LHCN-M2 (cell line): ENCODE data around the gene KIF5C. TPM values are rescaled to one million over a fixed set of nuclear protein-coding genes. Genes with fewer than 3 reads are reported as not detected.

Source experiments
- DNase-seq: peaks from one replicate; pipeline ENCODE4 v3.0.0-alpha.2; 2012; ENCODE audit warnings: low read depth
- total RNA-seq: library from RNA; depleted of rRNA; stranded (reverse); fragments of >200 nt; gene quantifications from 2 replicates; pipeline ENCODE4 v1.2.3, GENCODE V29; 2014

KIF5C gene
- total RNA-seq, 1 experiment from 2014 or later = 0.17 TPM

- no peak for DNase-seq
Measured at GRCh38 chr2:148924514-148925178, 49.6 kb downstream of the KIF5C start.

- peak; percentile 23 for DNase-seq
Measured at GRCh38 chr2:148926291-148926961, 51.4 kb downstream of the KIF5C start.

GRCh38 chr2:148926981-148927401, 52.0 kb downstream of the KIF5C start:
- DNase-seq = no peak

GRCh38 chr2:148928395-148928794, 53.4 kb downstream of the KIF5C start:
- no peak for DNase-seq

GRCh38 chr2:148930046-148930775, 55.2 kb downstream of the KIF5C start:
- DNase-seq = peak; percentile 77

DNA sequence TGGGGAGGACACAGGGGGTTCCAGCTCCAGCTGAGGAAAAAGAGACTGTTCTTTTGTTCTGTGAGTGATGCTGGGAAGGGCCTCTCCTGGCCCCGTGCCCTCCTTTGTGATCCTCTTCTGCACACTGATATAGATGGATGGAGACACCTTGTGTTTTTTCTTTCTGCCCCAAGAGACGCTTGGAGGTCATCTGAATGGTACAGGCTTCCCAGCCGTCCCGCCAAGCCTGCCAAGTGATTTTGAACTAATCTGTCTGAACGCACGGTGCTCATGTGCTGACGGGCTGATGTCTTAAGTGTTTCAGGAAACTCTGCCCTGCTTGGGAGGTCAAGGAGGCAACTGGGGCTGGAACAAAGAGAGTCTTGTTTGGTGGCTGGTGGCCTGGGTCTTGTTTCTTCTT, 57.5 kb downstream of the KIF5C start:
- no peak for DNase-seq

- no peak for DNase-seq
Measured at GRCh38 chr2:148933456-148933855, 58.4 kb downstream of the KIF5C start.

- no peak for DNase-seq
Measured at GRCh38 chr2:148935791-148936190, 60.8 kb downstream of the KIF5C start.

DNA sequence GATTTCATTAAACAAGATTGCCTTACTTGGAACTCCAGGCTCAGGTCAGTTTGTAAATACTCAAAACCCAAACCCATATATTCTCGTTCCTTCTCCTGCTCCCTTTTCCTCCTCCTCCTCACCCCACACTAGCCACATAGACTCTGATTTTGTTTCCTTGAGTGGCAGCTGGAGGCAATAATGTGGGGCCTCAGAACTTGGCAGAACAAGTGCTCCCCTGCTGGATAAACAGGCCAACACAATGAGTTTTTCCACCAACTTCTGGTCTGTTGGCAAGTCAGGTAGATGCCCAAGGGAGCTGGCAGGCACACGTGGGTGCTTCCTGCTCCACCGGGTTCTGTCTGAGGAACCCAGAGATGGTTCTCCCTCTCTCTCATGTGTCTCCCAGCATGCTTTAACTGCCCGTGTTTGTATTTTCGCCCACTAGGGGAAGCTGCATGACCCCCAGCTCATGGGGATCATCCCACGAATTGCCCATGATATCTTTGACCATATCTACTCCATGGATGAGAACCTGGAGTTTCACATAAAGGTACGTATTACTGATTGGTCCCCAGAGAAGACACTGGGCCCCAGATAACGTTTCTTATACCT, 61.9 kb downstream of the KIF5C start:
- no peak for DNase-seq

GRCh38 chr2:148939271-148939670, 64.2 kb downstream of the KIF5C start:
- DNase-seq = no peak

DNA sequence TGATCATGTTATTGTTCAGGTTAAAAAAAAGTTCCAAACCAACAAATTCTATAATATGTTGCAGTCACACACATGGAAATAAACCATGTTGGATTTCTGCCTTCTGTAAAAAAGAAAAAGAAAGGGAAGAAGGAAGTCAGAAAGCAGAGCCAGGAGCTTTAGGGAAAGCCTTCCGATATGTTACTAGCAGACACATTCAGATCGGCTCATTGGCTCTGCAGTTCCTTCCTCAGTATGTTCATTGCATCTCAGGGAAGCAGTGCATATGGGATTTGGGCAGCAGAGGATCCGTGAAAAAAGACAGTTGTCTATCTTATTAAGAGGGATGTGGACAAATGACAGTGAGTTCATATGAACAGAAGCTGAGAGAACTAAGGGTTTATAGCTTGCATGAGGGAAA, 68.1 kb downstream of the KIF5C start:
- DNase-seq = no peak

DNA sequence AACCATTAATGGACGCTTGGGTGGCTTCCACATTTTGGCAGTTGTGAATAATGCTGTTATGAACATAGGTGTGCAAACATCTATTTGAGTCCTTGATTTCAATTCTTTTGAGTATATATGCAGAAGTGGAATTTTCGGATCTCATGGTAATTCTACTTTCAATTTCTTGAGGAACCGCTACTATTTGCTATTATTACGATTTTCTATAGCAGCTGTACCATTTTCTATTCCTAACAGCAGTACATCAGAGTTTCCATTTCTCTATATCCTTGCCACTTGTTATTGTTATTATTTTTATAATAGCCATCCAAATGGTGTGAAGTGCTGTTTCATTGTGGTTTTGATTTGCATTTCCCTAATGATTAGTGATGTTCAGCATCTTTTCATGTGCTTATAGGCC, 69.5 kb downstream of the KIF5C start:
- no peak for DNase-seq

GRCh38 chr2:148947299-148947698, 72.3 kb downstream of the KIF5C start:
- DNase-seq = no peak

- DNase-seq = peak; percentile 39
Measured at GRCh38 chr2:148948868-148949267, 73.8 kb downstream of the KIF5C start.

DNA sequence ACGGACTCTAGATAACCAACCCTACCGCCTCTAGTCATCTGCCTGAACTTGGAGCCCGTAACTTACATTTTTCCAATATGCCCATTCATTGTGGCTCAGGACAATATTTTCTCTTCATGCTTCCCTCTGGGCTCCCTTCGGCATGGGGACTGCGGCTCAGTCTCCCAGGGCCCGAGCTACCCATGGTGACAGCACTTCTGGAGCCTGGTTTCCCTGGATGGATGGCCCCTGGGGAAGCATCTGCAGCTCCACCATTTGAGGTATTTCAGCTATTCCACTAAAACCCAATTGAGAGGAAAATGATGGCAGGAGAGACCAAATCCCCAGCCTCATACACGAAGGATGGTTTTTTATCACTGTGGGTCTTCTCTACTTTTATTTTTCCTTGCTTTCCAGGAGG, 74.3 kb downstream of the KIF5C start:
- DNase-seq = no peak

- DNase-seq = no peak
Measured at GRCh38 chr2:148952621-148953020, 77.6 kb downstream of the KIF5C start.

DNA sequence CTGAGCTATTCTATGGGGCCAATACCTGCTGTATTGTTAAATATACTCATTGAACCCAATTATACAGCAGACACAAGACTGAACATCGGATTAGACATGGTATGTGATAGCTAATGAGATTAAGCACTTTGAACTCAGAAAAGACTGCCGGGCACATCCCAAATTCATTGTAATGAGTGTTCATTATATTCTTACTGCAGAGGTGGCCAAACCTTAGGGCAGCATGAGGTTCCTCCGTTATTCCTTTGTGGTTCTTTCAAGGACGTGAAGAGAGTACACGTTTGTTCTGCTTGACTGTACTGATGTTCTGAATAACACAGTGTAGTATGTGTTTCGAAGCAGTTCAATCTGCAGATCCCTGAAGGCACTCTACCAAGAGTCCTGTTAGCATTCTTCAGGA, 78.4 kb downstream of the KIF5C start:
- DNase-seq = no peak

GRCh38 chr2:148954536-148954935, 79.5 kb downstream of the KIF5C start:
- no peak for DNase-seq

GRCh38 chr2:148955798-148956197, 80.8 kb downstream of the KIF5C start:
- no peak for DNase-seq

GRCh38 chr2:148957023-148957422, 82.0 kb downstream of the KIF5C start:
- no peak for DNase-seq

DNA sequence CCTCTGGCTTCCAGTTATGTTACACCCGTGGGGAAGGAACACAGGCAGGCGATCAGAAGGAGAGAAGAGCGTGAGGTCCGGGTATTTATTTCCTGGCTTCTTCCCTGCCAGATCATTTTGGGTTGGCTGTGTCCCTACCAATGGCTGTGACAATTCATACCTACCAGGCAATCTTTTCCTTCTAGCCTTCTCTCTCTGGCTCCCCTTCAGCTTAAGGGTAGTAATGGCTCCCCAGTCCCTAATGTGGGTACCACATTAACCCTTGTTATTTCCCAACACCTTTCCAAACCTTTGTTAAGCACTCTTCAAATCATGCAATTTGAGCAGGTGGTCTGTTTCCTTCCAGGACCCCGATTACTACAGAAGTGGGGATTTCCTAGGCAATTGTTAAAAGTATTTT, 84.7 kb downstream of the KIF5C start:
- no peak for DNase-seq

- DNase-seq = no peak
Measured at GRCh38 chr2:148960483-148960882, 85.5 kb downstream of the KIF5C start.
